ENCODE data around the gene MBNL1. TPM values are rescaled to one million over a fixed set of nuclear protein-coding genes. Genes with fewer than 3 reads are reported as not detected.

The MBNL1 gene
- polyA plus RNA-seq, 1 donor from 2014 or later, result 12.7 TPM

- Histone ChIP-seq H3K4me2 (ENCODE audit: low read length) (no peak overlapping the region), H3F3A (ENCODE audit: insufficient read depth, low read length, poor library complexity, severe bottlenecking) (no peaks in the 10 kb centered on the region), H2AFZ (ENCODE audit: low read depth, low read length) (no peak overlapping the region), H3K27me3 (ENCODE audit: insufficient read depth, low read depth, low read length) (no peaks in the 10 kb centered on the region), H3K9me3 (ENCODE audit: low read length) (no peaks in the 10 kb centered on the region), H3K27ac (ENCODE audit: low read length) (no peak overlapping the region), H3K4me3 (ENCODE audit: low read length) (no peak overlapping the region), H4K20me1 (ENCODE audit: insufficient read depth) (no peaks in the 10 kb centered on the region), H3K36me3 (ENCODE audit: insufficient read depth, low read length) (no peaks in the 10 kb centered on the region), H3K9ac (ENCODE audit: low read length) (no peak overlapping the region), H3K9me2 (ENCODE audit: insufficient read depth, low read length) (no peaks in the 10 kb centered on the region), H3K79me2 (replicated peaks; ENCODE audit: insufficient read depth, low read length) (no peaks in the 10 kb centered on the region)
- TF ChIP-seq MXI1 (conservative IDR thresholded peaks at IDR 0.05; ENCODE audit: poor library complexity, severe bottlenecking) (no peak), SMC3 (conservative IDR thresholded peaks at IDR 0.05; ENCODE audit: poor library complexity) (no peak), RAD21 (conservative IDR thresholded peaks at IDR 0.05) (no peak), POLR2AphosphoS5 (IDR thresholded peaks at IDR 0.05) (no peak), EP300 (conservative IDR thresholded peaks at IDR 0.05; ENCODE audit: poor library complexity, severe bottlenecking) (no peak), TAF1 (IDR thresholded peaks at IDR 0.05; ENCODE audit: low read depth) (no peak), EZH2 (IDR thresholded peaks at IDR 0.05; ENCODE audit: borderline replicate concordance, insufficient read depth, low read length, poor library complexity, severe bottlenecking) (no peak), CTCF (IDR thresholded peaks at IDR 0.05; ENCODE audit: poor library complexity, severe bottlenecking) (no peak)
- TF ChIP-seq, protein P1, sequence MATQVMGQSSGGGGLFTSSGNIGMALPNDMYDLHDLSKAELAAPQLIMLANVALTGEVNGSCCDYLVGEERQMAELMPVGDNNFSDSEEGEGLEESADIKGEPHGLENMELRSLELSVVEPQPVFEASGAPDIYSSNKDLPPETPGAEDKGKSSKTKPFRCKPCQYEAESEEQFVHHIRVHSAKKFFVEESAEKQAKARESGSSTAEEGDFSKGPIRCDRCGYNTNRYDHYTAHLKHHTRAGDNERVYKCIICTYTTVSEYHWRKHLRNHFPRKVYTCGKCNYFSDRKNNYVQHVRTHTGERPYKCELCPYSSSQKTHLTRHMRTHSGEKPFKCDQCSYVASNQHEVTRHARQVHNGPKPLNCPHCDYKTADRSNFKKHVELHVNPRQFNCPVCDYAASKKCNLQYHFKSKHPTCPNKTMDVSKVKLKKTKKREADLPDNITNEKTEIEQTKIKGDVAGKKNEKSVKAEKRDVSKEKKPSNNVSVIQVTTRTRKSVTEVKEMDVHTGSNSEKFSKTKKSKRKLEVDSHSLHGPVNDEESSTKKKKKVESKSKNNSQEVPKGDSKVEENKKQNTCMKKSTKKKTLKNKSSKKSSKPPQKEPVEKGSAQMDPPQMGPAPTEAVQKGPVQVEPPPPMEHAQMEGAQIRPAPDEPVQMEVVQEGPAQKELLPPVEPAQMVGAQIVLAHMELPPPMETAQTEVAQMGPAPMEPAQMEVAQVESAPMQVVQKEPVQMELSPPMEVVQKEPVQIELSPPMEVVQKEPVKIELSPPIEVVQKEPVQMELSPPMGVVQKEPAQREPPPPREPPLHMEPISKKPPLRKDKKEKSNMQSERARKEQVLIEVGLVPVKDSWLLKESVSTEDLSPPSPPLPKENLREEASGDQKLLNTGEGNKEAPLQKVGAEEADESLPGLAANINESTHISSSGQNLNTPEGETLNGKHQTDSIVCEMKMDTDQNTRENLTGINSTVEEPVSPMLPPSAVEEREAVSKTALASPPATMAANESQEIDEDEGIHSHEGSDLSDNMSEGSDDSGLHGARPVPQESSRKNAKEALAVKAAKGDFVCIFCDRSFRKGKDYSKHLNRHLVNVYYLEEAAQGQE (IDR thresholded peaks at IDR 0.05; ENCODE audit: borderline replicate concordance), result no peak
Observed at GRCh38 chr3:152421162-152421561, 152.4 kb downstream of the MBNL1 start.

- H3K9me3 ChIP-seq (ENCODE audit: low read length), result no peaks in the 10 kb centered on the region
- H3K9me2 ChIP-seq (ENCODE audit: insufficient read depth, low read length), result no peaks in the 10 kb centered on the region
- H2AFZ ChIP-seq (ENCODE audit: low read depth, low read length), result no peak overlapping the region
- TF ChIP-seq EZH2 (IDR thresholded peaks at IDR 0.05; ENCODE audit: borderline replicate concordance, insufficient read depth, low read length, poor library complexity, severe bottlenecking), result no peak
- TF ChIP-seq RAD21 (conservative IDR thresholded peaks at IDR 0.05), result no peak
- no peak for TF ChIP-seq EP300 (conservative IDR thresholded peaks at IDR 0.05; ENCODE audit: poor library complexity, severe bottlenecking)
- TF ChIP-seq SMC3 (conservative IDR thresholded peaks at IDR 0.05; ENCODE audit: poor library complexity), result no peak
- no peak for TF ChIP-seq MXI1 (conservative IDR thresholded peaks at IDR 0.05; ENCODE audit: poor library complexity, severe bottlenecking)
- TF ChIP-seq, protein P1 (IDR thresholded peaks at IDR 0.05; ENCODE audit: borderline replicate concordance), result no peak
- no peak for TF ChIP-seq TAF1 (IDR thresholded peaks at IDR 0.05; ENCODE audit: low read depth)
- TF ChIP-seq CTCF (IDR thresholded peaks at IDR 0.05; ENCODE audit: poor library complexity, severe bottlenecking), result no peak
- no peak for TF ChIP-seq POLR2AphosphoS5 (IDR thresholded peaks at IDR 0.05)
- H4K20me1 ChIP-seq (ENCODE audit: insufficient read depth), result no peaks in the 10 kb centered on the region
- no peaks in the 10 kb centered on the region for H3K36me3 ChIP-seq (ENCODE audit: insufficient read depth, low read length)
- H3F3A ChIP-seq (ENCODE audit: insufficient read depth, low read length, poor library complexity, severe bottlenecking), result no peaks in the 10 kb centered on the region
- no peak overlapping the region for H3K9ac ChIP-seq (ENCODE audit: low read length)
- no peak overlapping the region for H3K27ac ChIP-seq (ENCODE audit: low read length)
- H3K79me2 ChIP-seq (replicated peaks; ENCODE audit: insufficient read depth, low read length), result peaks cover 6% of the 10 kb centered on the region
- no peaks in the 10 kb centered on the region for H3K27me3 ChIP-seq (ENCODE audit: insufficient read depth, low read depth, low read length)
- H3K4me2 ChIP-seq (ENCODE audit: low read length), result no peak overlapping the region
- H3K4me3 ChIP-seq (ENCODE audit: low read length), result no peak overlapping the region
Observed at GRCh38 chr3:152426393-152426792, 157.7 kb downstream of the MBNL1 start.

Data from neural cell (in vitro differentiated cells).